HEK293 (cell line): ENCODE results near the gene BLOC1S5.

Experiments used
- CTCF ChIA-PET: fragments of 350-600 bp; formaldehyde crosslinking; extraction: SDS; loops from one replicate; lab custom pipeline; 2021; ENCODE audit warnings: antibody characterized with exemption; lab: Yijun Ruan, JAX
- POLR2A ChIA-PET: fragments of 300-600 bp; formaldehyde crosslinking; extraction: SDS; loops from one replicate; lab custom pipeline; 2020; ENCODE audit warnings: antibody characterized with exemption, inconsistent platforms; lab: Yijun Ruan, JAX
- H3K27ac ChIP-seq: fragments of 200-500 bp; sonication (Bioruptor generic); 2 replicates; pipeline ENCODE4 v1.5.1; 2014; ENCODE audit warnings: low read depth, low read length, control low read depth, inconsistent platforms; ENCODE audit errors: extremely low read depth
- H3K36me3 ChIP-seq, 2 experiments: fragments of 200-500 bp in 1 of 2; sonication (Bioruptor generic) in 1 of 2; 1 replicate in 1 of 2; 2 replicates in 1 of 2; pipeline ENCODE4 v1.5.1; 2014 to 2017; ENCODE audit warnings: inconsistent platforms in 2 of 2, low read length in 2 of 2; ENCODE audit not compliant: control insufficient read depth in 2 of 2, insufficient read depth in 1 of 2
- H3K4me1 ChIP-seq: fragments of 200-500 bp; sonication (Bioruptor generic); 2 replicates; pipeline ENCODE4 v1.5.1; 2014; ENCODE audit warnings: mild to moderate bottlenecking, low read length, inconsistent platforms; ENCODE audit not compliant: control insufficient read depth, insufficient read depth
- H3K4me3 ChIP-seq: 2 replicates; pipeline ENCODE4 v1.5.1; 2011; ENCODE audit warnings: low read depth, mild to moderate bottlenecking, control low read depth, low read length, moderate library complexity
- H3K9me3 ChIP-seq: fragments of 200-500 bp; sonication (Bioruptor generic); 2 replicates; pipeline ENCODE4 v1.5.1; 2014; ENCODE audit warnings: low read depth, low read length, inconsistent platforms; ENCODE audit not compliant: control insufficient read depth, insufficient read depth
- CTCF ChIP-seq: fragments of 450-650 bp; formaldehyde crosslinking; IDR thresholded peaks from 2 replicates; pipeline ENCODE4 v1.5.1; 2016; ENCODE audit warnings: missing biosample characterization, missing genetic modification characterization
- GFI1B ChIP-seq: fragments of 450-650 bp; formaldehyde crosslinking; IDR thresholded peaks from 2 replicates; pipeline ENCODE4 v1.5.1; 2016; ENCODE audit warnings: missing biosample characterization, missing genetic modification characterization
- MEIS1 ChIP-seq: sonication (generic); formaldehyde crosslinking; IDR thresholded peaks from 2 replicates; pipeline ENCODE4 v1.8.1; 2022; ENCODE audit warnings: missing genetic modification reagents, mild to moderate bottlenecking, borderline replicate concordance
- MZF1 ChIP-seq: fragments of 450-650 bp; formaldehyde crosslinking; IDR thresholded peaks from 2 replicates; pipeline ENCODE4 v1.5.1; 2017; ENCODE audit warnings: missing biosample characterization, missing genetic modification characterization, borderline replicate concordance
- OSR2 ChIP-seq: fragments of 450-650 bp; formaldehyde crosslinking; IDR thresholded peaks from 2 replicates; pipeline ENCODE4 v1.5.1; 2016; ENCODE audit warnings: missing biosample characterization, missing genetic modification characterization
- PBX3 ChIP-seq: sonication (generic); formaldehyde crosslinking; IDR thresholded peaks from 2 replicates; pipeline ENCODE4 v1.8.1; 2022; ENCODE audit warnings: mild to moderate bottlenecking, moderate library complexity, missing genetic modification reagents
- SCRT2 ChIP-seq: fragments of 450-650 bp; formaldehyde crosslinking; IDR thresholded peaks from 2 replicates; pipeline ENCODE4 v1.5.1; 2016; ENCODE audit warnings: missing biosample characterization, missing genetic modification characterization
- SP2 ChIP-seq: fragments of 450-650 bp; formaldehyde crosslinking; IDR thresholded peaks from 2 replicates; pipeline ENCODE4 v1.5.1; 2016; ENCODE audit warnings: missing biosample characterization, missing genetic modification characterization
- TSHZ1 ChIP-seq: fragments of 450-650 bp; formaldehyde crosslinking; IDR thresholded peaks from 2 replicates; pipeline ENCODE4 v1.5.1; 2016; ENCODE audit warnings: missing biosample characterization, missing genetic modification characterization, borderline replicate concordance
- ZBTB48 ChIP-seq: fragments of 450-650 bp; formaldehyde crosslinking; IDR thresholded peaks from 2 replicates; pipeline ENCODE4 v1.5.1; 2016; ENCODE audit warnings: missing biosample characterization, missing genetic modification characterization
- ZNF121 ChIP-seq: fragments of 450-650 bp; formaldehyde crosslinking; IDR thresholded peaks from 2 replicates; pipeline ENCODE4 v1.5.1; 2016; ENCODE audit warnings: missing biosample characterization, missing genetic modification characterization
- ZNF157 ChIP-seq: fragments of 450-650 bp; formaldehyde crosslinking; IDR thresholded peaks from 2 replicates; pipeline ENCODE4 v1.5.1; 2016; ENCODE audit warnings: missing biosample characterization, missing genetic modification characterization
- ZNF174 ChIP-seq: fragments of 450-650 bp; formaldehyde crosslinking; IDR thresholded peaks from 2 replicates; pipeline ENCODE4 v1.5.0; 2017; ENCODE audit warnings: missing biosample characterization, mild to moderate bottlenecking, missing genetic modification characterization
- ZNF26 ChIP-seq: fragments of 450-650 bp; formaldehyde crosslinking; IDR thresholded peaks from 2 replicates; pipeline ENCODE4 v1.5.1; 2016; ENCODE audit warnings: missing biosample characterization, missing genetic modification characterization
- ZNF292 ChIP-seq: fragments of 450-650 bp; formaldehyde crosslinking; IDR thresholded peaks from 2 replicates; pipeline ENCODE4 v1.5.1; 2016; ENCODE audit warnings: low read depth, missing biosample characterization, missing genetic modification characterization, borderline replicate concordance
- ZNF426 ChIP-seq: fragments of 450-650 bp; formaldehyde crosslinking; IDR thresholded peaks from 2 replicates; pipeline ENCODE4 v1.5.1; 2017; ENCODE audit warnings: missing biosample characterization, missing genetic modification characterization, mild to moderate bottlenecking, inconsistent platforms, moderate library complexity
- ZNF529 ChIP-seq: fragments of 450-650 bp; formaldehyde crosslinking; IDR thresholded peaks from 2 replicates; pipeline ENCODE4 v1.5.1; 2017; ENCODE audit warnings: missing genetic modification characterization, missing biosample characterization; ENCODE audit not compliant: insufficient replicate concordance
- ZNF560 ChIP-seq: fragments of 450-650 bp; formaldehyde crosslinking; IDR thresholded peaks from 2 replicates; pipeline ENCODE4 v1.5.1; 2017; ENCODE audit warnings: missing biosample characterization, missing genetic modification characterization, borderline replicate concordance
- ZNF623 ChIP-seq: fragments of 450-650 bp; formaldehyde crosslinking; IDR thresholded peaks from 2 replicates; pipeline ENCODE4 v1.5.1; 2016; ENCODE audit warnings: missing biosample characterization, missing genetic modification characterization
- ZSCAN23 ChIP-seq: fragments of 450-650 bp; formaldehyde crosslinking; IDR thresholded peaks from 2 replicates; pipeline ENCODE4 v1.5.1; 2016; ENCODE audit warnings: missing biosample characterization, missing genetic modification characterization
- ZSCAN4 ChIP-seq: fragments of 450-650 bp; formaldehyde crosslinking; IDR thresholded peaks from 2 replicates; pipeline ENCODE4 v1.5.1; 2017; ENCODE audit warnings: missing biosample characterization, missing genetic modification characterization

BLOC1S5 gene

GRCh38 chr6:8082954-8083858 is 19.0 kb upstream of the BLOC1S5 start (continued):
- TF ChIP-seq TSHZ1 (tag by site-specific recombination) (peak; percentile 65), SP2 (tag by site-specific recombination) (no peak), ZNF292 (tag by site-specific recombination) (no peak), MEIS1 (CRISPR knock-in tag) (no peak), ZBTB48 (tag by site-specific recombination) (no peak), ZNF121 (tag by site-specific recombination) (no peak), GFI1B (tag by site-specific recombination) (no peak), ZNF174 (no peak), ZSCAN4 (tag by site-specific recombination) (no peak)

GRCh38 chr6:8082572-8082953 is 18.4 kb upstream of the BLOC1S5 start:
- Histone ChIP-seq H3K9me3 (no peaks in the 10 kb centered on the region), H3K4me3 (no peak overlapping the region), H3K27ac (no peak overlapping the region), H3K4me1 (peaks cover 21% of the 10 kb centered on the region), H3K36me3 (peaks cover 6 to 23% of the 10 kb centered on the region in 2 experiments)
- ChIA-PET CTCF (interaction anchor here (0.6 to 1.0 kb wide), 2 partner anchors 23 to 1324 kb away, joined by 3 read pairs; no protein-coding TSS in a partner anchor), POLR2A (no interaction called here)
- no peak for TF ChIP-seq SCRT2 (tag by site-specific recombination)
- TF ChIP-seq ZNF26 (tag by site-specific recombination) = no peak
- TF ChIP-seq MZF1 (tag by site-specific recombination) = no peak
- TF ChIP-seq ZNF529 (tag by site-specific recombination) = no peak
- no peak for TF ChIP-seq ZNF623

GRCh38 chr6:8080362-8081151 is 16.4 kb upstream of the BLOC1S5 start:
- POLR2A ChIA-PET = no interaction called here
- Histone ChIP-seq H3K4me3 (no peak overlapping the region), H3K9me3 (no peaks in the 10 kb centered on the region), H3K4me1 (peaks cover 21% of the 10 kb centered on the region), H3K27ac (no peak overlapping the region), H3K36me3 (peaks cover 6 to 11% of the 10 kb centered on the region in 2 experiments; a peak in 2 of 3 replicates)
- CTCF ChIA-PET = interaction anchor here (0.6 to 1.0 kb wide), 2 partner anchors 88 to 1404 kb away, joined by 3 read pairs; no protein-coding TSS in a partner anchor
- TF ChIP-seq CTCF (tag by site-specific recombination) (no peak), ZNF426 (no peak), OSR2 (tag by site-specific recombination) (no peak), ZNF560 (no peak), PBX3 (CRISPR knock-in tag) (no peak), ZNF157 (no peak), ZSCAN23 (tag by site-specific recombination) (no peak)
